ENCODE measurements around the gene PRKAG1. TPM values are rescaled to one million over a fixed set of nuclear protein-coding genes. Genes with fewer than 3 reads are reported as not detected.

The PRKAG1 gene
- total RNA-seq, 2 donors from 2014 or later, result 49.5 to 54.8 TPM

DNA sequence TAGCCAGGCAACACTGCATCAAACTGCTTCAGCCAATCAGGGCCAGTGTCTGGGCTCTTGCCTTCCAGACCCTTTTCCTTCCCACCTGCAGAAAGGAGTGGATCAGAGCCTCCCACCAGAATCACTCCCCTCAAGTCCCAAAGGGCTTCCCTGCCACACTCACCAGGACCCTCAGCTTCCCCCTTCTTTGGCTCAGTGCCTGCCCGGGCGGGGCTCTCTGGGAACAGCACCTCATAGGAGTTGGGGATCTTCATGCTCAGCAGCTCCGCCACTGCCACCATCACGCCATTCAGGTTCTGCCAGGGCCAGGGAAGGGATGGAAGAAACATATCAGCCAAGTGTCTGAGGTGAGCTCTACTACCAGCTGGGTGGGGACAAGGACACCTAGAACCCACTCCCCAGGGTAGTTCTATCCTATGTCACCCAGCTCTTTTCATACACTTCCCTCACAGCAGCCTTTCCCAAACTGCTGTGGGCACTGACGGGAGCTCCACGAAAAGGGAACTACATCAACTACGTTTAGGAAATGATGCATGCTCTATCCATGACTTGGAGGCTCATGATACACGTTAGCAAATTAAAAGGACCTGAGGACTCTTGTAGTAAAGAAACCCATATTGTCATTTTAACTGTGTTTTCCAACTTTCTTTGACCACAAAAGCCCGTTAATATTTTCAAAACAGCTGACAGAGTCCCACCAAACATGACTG, 9.4 kb upstream of the PRKAG1 start:
- TF ChIP-seq CTCF (IDR thresholded peaks at IDR 0.05), result no peak
- Histone ChIP-seq H3K4me1 (no peaks in the 10 kb centered on the region), H3K9me3 (no peaks in the 10 kb centered on the region), H3K27ac (no peak overlapping the region), H3K36me3 (peaks cover 19% of the 10 kb centered on the region), H3K9ac (ENCODE audit: low read depth in 2 of 2, low read length in 2 of 2) (no peak overlapping the region), H3K4me3 (no peak overlapping the region), H3K27me3 (no peaks in the 10 kb centered on the region)
- intact Hi-C loops (cut with DNase I), result no loop called here
- DNase-seq, result no peak

DNA sequence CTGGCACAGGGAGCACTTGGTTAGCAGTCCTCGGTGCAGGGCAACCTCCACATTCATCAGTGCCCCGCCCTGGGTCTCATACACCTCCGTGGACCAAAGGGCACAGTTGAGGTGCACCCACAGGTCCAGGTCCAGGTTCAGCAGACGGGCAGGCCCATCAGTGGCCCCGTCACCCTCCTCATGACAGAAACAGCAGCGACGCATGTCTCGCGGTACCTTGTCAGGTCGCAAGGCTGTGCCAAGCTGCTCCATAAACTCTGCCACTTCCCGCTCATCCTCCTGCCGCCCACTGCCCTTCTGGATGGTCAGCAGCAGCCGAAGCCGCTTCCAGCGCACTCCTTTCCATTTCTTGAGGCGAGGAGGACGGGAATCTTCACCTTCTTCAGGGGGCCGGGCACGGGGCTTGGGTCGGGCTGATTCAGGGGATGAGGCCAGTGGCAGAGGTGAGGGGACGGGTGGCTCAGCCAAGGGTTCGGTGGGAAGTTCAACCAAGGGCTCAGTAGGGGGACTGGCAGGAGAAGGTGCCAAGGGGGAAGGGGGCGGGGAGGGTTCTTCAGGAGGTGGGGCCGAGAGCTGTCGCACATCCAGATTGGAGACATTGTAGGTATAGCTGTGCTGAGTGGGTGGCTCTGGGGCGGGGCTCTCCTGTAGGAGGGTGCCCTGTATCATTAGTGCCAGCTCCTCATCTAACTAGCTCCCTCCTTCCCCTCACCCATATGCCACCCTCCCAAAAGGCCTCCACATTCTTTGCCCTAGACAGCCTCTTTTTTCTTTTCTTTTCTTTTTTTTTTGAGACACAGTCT, 8.3 kb upstream of the PRKAG1 start:
- Histone ChIP-seq H3K4me1 (no peaks in the 10 kb centered on the region), H3K9ac (ENCODE audit: low read depth in 2 of 2, low read length in 2 of 2) (no peak overlapping the region), H3K27me3 (no peaks in the 10 kb centered on the region), H3K36me3 (peaks cover 16% of the 10 kb centered on the region), H3K9me3 (no peaks in the 10 kb centered on the region), H3K4me3 (no peak overlapping the region), H3K27ac (no peak overlapping the region)
- DNase-seq, result no peak
- intact Hi-C loops (cut with DNase I), result no loop called here
- TF ChIP-seq CTCF (IDR thresholded peaks at IDR 0.05), result no peak

GRCh38 chr12:49026101-49026500, 7.5 kb upstream of the PRKAG1 start:
- no peak for TF ChIP-seq CTCF (IDR thresholded peaks at IDR 0.05)
- Histone ChIP-seq H3K27me3 (no peaks in the 10 kb centered on the region), H3K36me3 (peaks cover 20% of the 10 kb centered on the region), H3K4me1 (no peaks in the 10 kb centered on the region), H3K4me3 (no peak overlapping the region), H3K9me3 (no peaks in the 10 kb centered on the region), H3K9ac (ENCODE audit: low read depth in 2 of 2, low read length in 2 of 2) (no peak overlapping the region), H3K27ac (no peak overlapping the region)
- DNase-seq, result no peak
- intact Hi-C loops (cut with DNase I), result no loop called here

DNA sequence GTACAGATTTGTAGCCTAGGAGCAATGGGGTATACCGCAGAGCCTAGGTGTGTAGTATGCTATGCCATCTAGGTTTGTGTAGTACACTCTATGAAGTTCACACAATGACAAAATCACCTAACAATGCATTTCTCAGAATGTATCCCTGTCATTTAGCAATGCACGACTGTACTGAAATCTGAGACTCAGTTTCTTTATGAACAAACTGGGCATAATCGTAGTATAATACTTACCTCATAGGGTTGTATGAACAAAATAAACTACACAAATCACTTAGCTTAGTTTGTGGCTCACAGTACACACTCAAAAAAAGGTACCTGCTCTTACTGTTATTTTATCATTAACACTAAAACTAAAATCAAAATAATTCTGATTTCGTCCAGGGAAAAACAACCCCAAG, 6.9 kb upstream of the PRKAG1 start:
- intact Hi-C loops (cut with DNase I), result no loop called here
- Histone ChIP-seq H3K9me3 (no peaks in the 10 kb centered on the region), H3K4me3 (no peak overlapping the region), H3K9ac (ENCODE audit: low read depth in 2 of 2, low read length in 2 of 2) (no peak overlapping the region), H3K27ac (no peak overlapping the region), H3K4me1 (no peaks in the 10 kb centered on the region), H3K27me3 (no peaks in the 10 kb centered on the region), H3K36me3 (peaks cover 20% of the 10 kb centered on the region)
- DNase-seq, result no peak
- no peak for TF ChIP-seq CTCF (IDR thresholded peaks at IDR 0.05)

GRCh38 chr12:49024543-49024942, 6.0 kb upstream of the PRKAG1 start:
- no peak overlapping the region for H3K9ac ChIP-seq (ENCODE audit: low read depth in 2 of 2, low read length in 2 of 2)
- H3K27me3 ChIP-seq, result no peaks in the 10 kb centered on the region
- H3K27ac ChIP-seq, result no peak overlapping the region
- no peak for DNase-seq
- no peaks in the 10 kb centered on the region for H3K4me1 ChIP-seq
- no peak overlapping the region for H3K4me3 ChIP-seq
- TF ChIP-seq CTCF (IDR thresholded peaks at IDR 0.05), result no peak
- intact Hi-C loops (cut with DNase I), result no loop called here
- H3K9me3 ChIP-seq, result no peaks in the 10 kb centered on the region
- H3K36me3 ChIP-seq, result peaks cover 20% of the 10 kb centered on the region
